Measurements from ENCODE around the gene SLC16A10. TPM values are rescaled to one million over a fixed set of nuclear protein-coding genes. Genes with fewer than 3 reads are reported as not detected.
A peak's percentile ranks its signal among the peaks of the same experiment; 100 is the strongest.

Gene SLC16A10
- total RNA-seq, 5 donors from 2014 or later (not counting 1 experiment from before 2014, with no cell fraction given): 10.2 to 16.5 (median 14.3) TPM

GRCh38 chr6:111159633-111160032 is 72.3 kb downstream of the SLC16A10 start:
- peaks cover 20 to 27% (median 23%) of the 10 kb centered on the region in 3 donors for H3K4me1 Mint-ChIP-seq
- H3K27ac Mint-ChIP-seq: no peak overlapping the region
- ATAC-seq (replicated peaks in 1 of 4): no peak
- no peak overlapping the region for H3K4me3 Mint-ChIP-seq
- Histone ChIP-seq H3K4me3 (ENCODE audit: control insufficient read depth in 1 of 2, extremely low read depth in 1 of 2, low read length in 1 of 2) (no peak overlapping the region), H3K27ac (ENCODE audit: low read length) (no peak overlapping the region), H3K4me1 (ENCODE audit: control insufficient read depth in 1 of 2, extremely low read depth in 1 of 2, insufficient read depth in 2 of 2, low read length in 2 of 2) (peaks cover 3 to 8% of the 10 kb centered on the region in 2 experiments), H3K36me3 (ENCODE audit: control insufficient read depth in 2 of 2, extremely low read depth in 1 of 2, insufficient read depth in 1 of 2, low read length in 1 of 2) (no peaks in the 10 kb centered on the region), H3K27me3 (replicated peaks in 1 of 2; ENCODE audit: control insufficient read depth in 2 of 2, extremely low read depth in 1 of 2, insufficient read depth in 2 of 2, low read length in 1 of 2) (no peaks in the 10 kb centered on the region), H3K9me3 (peaks cover 2% of the 10 kb centered on the region)
- ChIA-PET POLR2A (no interaction called here), CTCF (interaction anchor here in 1 of 2 donors (0.6 kb wide), 1 partner anchor 51 kb away, joined by 3 read pairs; no protein-coding TSS in a partner anchor)
- peaks cover 9% of the 10 kb centered on the region for H3K36me3 Mint-ChIP-seq
- no peak for DNase-seq
- no peaks in the 10 kb centered on the region for H3K27me3 Mint-ChIP-seq
- peaks cover 4 to 14% (median 5%) of the 10 kb centered on the region in 3 donors for H3K9me3 Mint-ChIP-seq

- Mint-ChIP-seq H3K27me3 (no peaks in the 10 kb centered on the region), H3K27ac (no peak overlapping the region), H3K9me3 (peaks cover 4 to 14% (median 5%) of the 10 kb centered on the region in 3 donors), H3K36me3 (peaks cover 9% of the 10 kb centered on the region), H3K4me3 (no peak overlapping the region), H3K4me1 (peaks cover 9 to 13% (median 11%) of the 10 kb centered on the region in 3 donors)
- peaks cover 2% of the 10 kb centered on the region for H3K9me3 ChIP-seq
- no peaks in the 10 kb centered on the region for H3K36me3 ChIP-seq (ENCODE audit: control insufficient read depth in 2 of 2, extremely low read depth in 1 of 2, insufficient read depth in 1 of 2, low read length in 1 of 2)
- H3K27me3 ChIP-seq (replicated peaks in 1 of 2; ENCODE audit: control insufficient read depth in 2 of 2, extremely low read depth in 1 of 2, insufficient read depth in 2 of 2, low read length in 1 of 2): no peaks in the 10 kb centered on the region
- CTCF ChIA-PET: interaction anchor here in 1 of 2 donors (0.5 kb wide), 1 partner anchor 46 kb away, joined by 3 read pairs; no protein-coding TSS in a partner anchor
- WGBS (ENCODE audit: insufficient coverage): no CpG with 5 or more reads among the region's 2 CpGs
- no peak overlapping the region for H3K27ac ChIP-seq (ENCODE audit: low read length)
- no peak overlapping the region for H3K4me3 ChIP-seq (ENCODE audit: control insufficient read depth in 1 of 2, extremely low read depth in 1 of 2, low read length in 1 of 2)
- peaks cover 2 to 8% of the 10 kb centered on the region in 2 experiments for H3K4me1 ChIP-seq (ENCODE audit: control insufficient read depth in 1 of 2, extremely low read depth in 1 of 2, insufficient read depth in 2 of 2, low read length in 2 of 2)
- DNase-seq (no peak), ATAC-seq (replicated peaks in 1 of 4) (no peak)
- POLR2A ChIA-PET: no interaction called here
These were observed 74.3 kb downstream of the SLC16A10 start for GRCh38 chr6:111161650-111162049.

GRCh38 chr6:111162504-111162903 is 75.2 kb downstream of the SLC16A10 start:
- H3K4me3 ChIP-seq (ENCODE audit: control insufficient read depth in 1 of 2, extremely low read depth in 1 of 2, low read length in 1 of 2): no peak overlapping the region
- Mint-ChIP-seq H3K4me3 (no peak overlapping the region), H3K36me3 (peaks cover 9% of the 10 kb centered on the region), H3K4me1 (peaks cover 2 to 4% (median 4%) of the 10 kb centered on the region in 3 donors), H3K27me3 (no peaks in the 10 kb centered on the region), H3K27ac (no peak overlapping the region), H3K9me3 (peaks cover 4 to 14% (median 5%) of the 10 kb centered on the region in 3 donors)
- no peaks in the 10 kb centered on the region for H3K36me3 ChIP-seq (ENCODE audit: control insufficient read depth in 2 of 2, extremely low read depth in 1 of 2, insufficient read depth in 1 of 2, low read length in 1 of 2)
- ChIA-PET POLR2A (interaction anchor here (0.6 kb wide), 2 partner anchors 59 to 624 kb away, joined by 3 read pairs; no protein-coding TSS in a partner anchor), CTCF (no interaction called here)
- H3K9me3 ChIP-seq: peaks cover 2% of the 10 kb centered on the region
- no peaks in the 10 kb centered on the region for H3K27me3 ChIP-seq (replicated peaks in 1 of 2; ENCODE audit: control insufficient read depth in 2 of 2, extremely low read depth in 1 of 2, insufficient read depth in 2 of 2, low read length in 1 of 2)
- ATAC-seq (replicated peaks in 1 of 4): no peak
- peaks cover 0 to 2% of the 10 kb centered on the region in 2 experiments for H3K4me1 ChIP-seq (ENCODE audit: control insufficient read depth in 1 of 2, extremely low read depth in 1 of 2, insufficient read depth in 2 of 2, low read length in 2 of 2)
- DNase-seq: no peak
- H3K27ac ChIP-seq (ENCODE audit: low read length): no peak overlapping the region

DNA sequence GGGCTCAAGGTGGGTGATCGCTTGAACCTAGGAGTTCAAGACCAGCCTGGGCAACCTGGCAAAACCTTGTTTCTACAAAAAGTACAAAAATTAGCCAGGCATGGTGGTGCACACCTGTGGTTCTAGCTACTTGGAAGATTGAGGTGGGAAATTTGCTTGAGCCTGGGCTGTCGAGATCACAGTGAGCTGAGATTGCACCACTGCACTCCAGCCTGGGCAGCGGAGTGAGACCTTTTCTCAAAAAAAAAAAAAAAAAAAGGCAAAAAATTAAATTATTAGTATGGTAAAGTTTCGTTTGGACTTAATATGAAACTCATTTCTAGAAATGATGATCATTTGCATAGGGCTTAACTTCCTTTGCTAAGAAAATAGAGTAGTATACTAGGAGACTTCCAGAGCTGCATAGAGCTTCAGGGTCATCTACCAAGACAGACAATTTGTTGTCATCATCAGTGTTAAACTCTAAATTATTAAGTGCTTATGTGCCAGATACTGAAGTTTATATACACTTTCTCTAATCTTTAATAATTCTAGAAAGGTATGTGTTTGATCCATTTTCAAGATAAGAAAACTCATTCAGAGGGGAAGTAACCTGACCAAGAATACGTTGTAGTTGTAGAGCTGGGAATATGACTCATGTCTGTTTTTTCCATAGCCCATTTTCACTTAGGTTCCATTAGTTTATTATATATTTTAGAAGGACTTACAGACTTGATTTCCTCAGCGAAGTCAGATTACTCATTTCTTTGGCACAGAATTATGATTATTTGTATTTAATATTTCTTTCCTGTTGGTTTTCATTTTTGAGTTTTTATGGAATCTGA is 84.5 kb downstream of the SLC16A10 start:
- CTCF ChIA-PET: interaction anchor here (0.7 kb wide), 3 partner anchors 21 to 298 kb away, joined by 3 to 8 read pairs (median 3); no protein-coding TSS in a partner anchor

DNA sequence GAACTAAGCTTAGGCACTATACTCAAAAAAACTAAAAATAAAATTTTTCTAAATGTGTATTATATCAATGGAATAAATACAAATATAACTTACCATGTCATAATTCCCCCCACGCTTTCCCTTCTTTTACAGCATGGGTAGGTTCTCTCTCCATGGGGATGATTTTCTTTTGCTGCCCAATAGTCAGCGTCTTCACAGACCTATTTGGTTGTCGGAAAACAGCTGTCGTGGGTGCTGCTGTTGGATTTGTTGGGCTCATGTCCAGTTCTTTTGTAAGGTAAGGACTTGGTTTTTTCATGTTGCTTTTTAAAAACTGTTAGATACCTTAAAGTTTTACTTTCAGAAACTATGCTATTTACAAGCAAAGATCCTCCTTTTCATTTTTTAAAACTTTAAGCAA is 85.3 kb downstream of the SLC16A10 start:
- ATAC-seq (replicated peaks in 1 of 4) (no peak), DNase-seq (no peak)
- POLR2A ChIA-PET: no interaction called here
- Histone ChIP-seq H3K4me1 (ENCODE audit: control insufficient read depth in 1 of 2, extremely low read depth in 1 of 2, insufficient read depth in 2 of 2, low read length in 2 of 2) (peaks cover 7 to 21% of the 10 kb centered on the region in 2 experiments), H3K36me3 (ENCODE audit: control insufficient read depth in 2 of 2, extremely low read depth in 1 of 2, insufficient read depth in 1 of 2, low read length in 1 of 2) (no peaks in the 10 kb centered on the region), H3K27ac (ENCODE audit: low read length) (no peak overlapping the region), H3K9me3 (no peaks in the 10 kb centered on the region), H3K4me3 (ENCODE audit: control insufficient read depth in 1 of 2, extremely low read depth in 1 of 2, low read length in 1 of 2) (no peak overlapping the region), H3K27me3 (replicated peaks in 1 of 2; ENCODE audit: control insufficient read depth in 2 of 2, extremely low read depth in 1 of 2, insufficient read depth in 2 of 2, low read length in 1 of 2) (no peaks in the 10 kb centered on the region)
- WGBS (ENCODE audit: insufficient coverage): no CpG with 5 or more reads among the region's 4 CpGs
- Mint-ChIP-seq H3K27ac (no peak overlapping the region), H3K4me3 (no peak overlapping the region), H3K9me3 (no peaks in the 10 kb centered on the region), H3K36me3 (no peaks in the 10 kb centered on the region), H3K27me3 (no peaks in the 10 kb centered on the region), H3K4me1 (peaks cover 23 to 30% (median 24%) of the 10 kb centered on the region in 3 donors)
- CTCF ChIA-PET: interaction anchor here in 1 of 2 donors (0.7 kb wide), 1 partner anchor 114 kb away, joined by 3 read pairs; no protein-coding TSS in a partner anchor

More for the DNA sequence above, 84.5 kb downstream of the SLC16A10 start:
- 100% methylated on average over 1 of the region's 6 CpGs for WGBS (ENCODE audit: insufficient coverage)
- Mint-ChIP-seq H3K4me1 (peaks cover 23 to 30% (median 24%) of the 10 kb centered on the region in 3 donors), H3K36me3 (no peaks in the 10 kb centered on the region), H3K9me3 (no peaks in the 10 kb centered on the region), H3K27ac (no peak overlapping the region), H3K4me3 (no peak overlapping the region), H3K27me3 (no peaks in the 10 kb centered on the region)
- ATAC-seq (replicated peaks in 1 of 4): no peak
- H3K9me3 ChIP-seq: no peaks in the 10 kb centered on the region
- no peak overlapping the region for H3K27ac ChIP-seq (ENCODE audit: low read length)
- no peaks in the 10 kb centered on the region for H3K36me3 ChIP-seq (ENCODE audit: control insufficient read depth in 2 of 2, extremely low read depth in 1 of 2, insufficient read depth in 1 of 2, low read length in 1 of 2)
- POLR2A ChIA-PET: interaction anchor here (0.6 to 0.7 kb wide), 2 partner anchors 17 to 22 kb away, joined by 9 read pairs; no protein-coding TSS in a partner anchor
- no peaks in the 10 kb centered on the region for H3K27me3 ChIP-seq (replicated peaks in 1 of 2; ENCODE audit: control insufficient read depth in 2 of 2, extremely low read depth in 1 of 2, insufficient read depth in 2 of 2, low read length in 1 of 2)
- no peak for DNase-seq
- peaks cover 7 to 21% of the 10 kb centered on the region in 2 experiments for H3K4me1 ChIP-seq (ENCODE audit: control insufficient read depth in 1 of 2, extremely low read depth in 1 of 2, insufficient read depth in 2 of 2, low read length in 2 of 2)
- H3K4me3 ChIP-seq (ENCODE audit: control insufficient read depth in 1 of 2, extremely low read depth in 1 of 2, low read length in 1 of 2): no peak overlapping the region

DNA sequence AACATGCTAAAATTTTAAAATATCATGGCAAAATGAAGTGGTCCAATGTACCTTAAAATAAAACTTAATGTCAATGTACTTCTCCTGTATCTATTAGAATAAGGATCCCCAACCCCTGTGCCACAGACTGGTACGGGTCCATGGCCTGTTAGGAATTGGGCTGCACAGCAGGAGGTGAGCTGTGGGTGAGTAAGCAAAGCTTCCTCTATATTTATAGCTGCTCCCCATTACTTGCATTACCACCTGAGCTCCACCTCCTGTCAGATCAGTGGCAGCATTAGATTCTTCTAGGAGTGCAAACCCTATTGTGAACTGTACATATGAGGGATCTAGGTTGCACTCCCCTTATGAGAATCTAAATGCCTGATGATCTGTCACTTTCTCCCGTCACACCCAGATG is 86.0 kb downstream of the SLC16A10 start:
- Histone ChIP-seq H3K27me3 (replicated peaks in 1 of 2; ENCODE audit: control insufficient read depth in 2 of 2, extremely low read depth in 1 of 2, insufficient read depth in 2 of 2, low read length in 1 of 2) (no peaks in the 10 kb centered on the region), H3K27ac (ENCODE audit: low read length) (no peak overlapping the region), H3K36me3 (ENCODE audit: control insufficient read depth in 2 of 2, extremely low read depth in 1 of 2, insufficient read depth in 1 of 2, low read length in 1 of 2) (peaks cover 0 to 2% of the 10 kb centered on the region in 2 donors), H3K9me3 (no peaks in the 10 kb centered on the region), H3K4me1 (ENCODE audit: control insufficient read depth in 1 of 2, extremely low read depth in 1 of 2, insufficient read depth in 2 of 2, low read length in 2 of 2) (peaks cover 7 to 21% of the 10 kb centered on the region in 2 experiments), H3K4me3 (ENCODE audit: control insufficient read depth in 1 of 2, extremely low read depth in 1 of 2, low read length in 1 of 2) (no peak overlapping the region)
- DNase-seq: no peak
- H3K36me3 Mint-ChIP-seq: peaks cover 3% of the 10 kb centered on the region
- ChIA-PET POLR2A (no interaction called here), CTCF (interaction anchor here in 1 of 2 donors (1.0 kb wide), 1 partner anchor 113 kb away, joined by 3 read pairs; no protein-coding TSS in a partner anchor)
- H3K27ac Mint-ChIP-seq: no peak overlapping the region
- no peaks in the 10 kb centered on the region for H3K9me3 Mint-ChIP-seq
- no CpG with 5 or more reads among the region's 2 CpGs for WGBS (ENCODE audit: insufficient coverage)
- peak overlapping the region in 1 of 3 donors; percentile 21 for H3K4me3 Mint-ChIP-seq
- peaks cover 23 to 30% (median 24%) of the 10 kb centered on the region in 3 donors for H3K4me1 Mint-ChIP-seq
- peak in 1 of 4 experiments; percentile 37 for ATAC-seq (replicated peaks in 1 of 4)
- no peaks in the 10 kb centered on the region for H3K27me3 Mint-ChIP-seq

All from T-cell (primary cell).